GM19023 (cell line): ENCODE measurements around the gene RAP1GDS1.
A peak's percentile ranks its signal among the peaks of the same experiment; 100 is the strongest.

Experiments
- ATAC-seq: cut with Tn5 transposase; IDR thresholded peaks from one replicate; pipeline ENCODE4 v1.9.1; 2021; ENCODE audit warnings: mild to moderate bottlenecking, moderate library complexity; ENCODE audit not compliant: unreplicated experiment

Gene RAP1GDS1

GRCh38 chr4:98260579-98261404 lies at the start of gene RAP1GDS1:
TSS of gene RAP1GDS1 (plus strand) at chr4:98261384. CDS start at chr4:98261566, 182 bp downstream.
- peak; percentile 84 for ATAC-seq

DNA sequence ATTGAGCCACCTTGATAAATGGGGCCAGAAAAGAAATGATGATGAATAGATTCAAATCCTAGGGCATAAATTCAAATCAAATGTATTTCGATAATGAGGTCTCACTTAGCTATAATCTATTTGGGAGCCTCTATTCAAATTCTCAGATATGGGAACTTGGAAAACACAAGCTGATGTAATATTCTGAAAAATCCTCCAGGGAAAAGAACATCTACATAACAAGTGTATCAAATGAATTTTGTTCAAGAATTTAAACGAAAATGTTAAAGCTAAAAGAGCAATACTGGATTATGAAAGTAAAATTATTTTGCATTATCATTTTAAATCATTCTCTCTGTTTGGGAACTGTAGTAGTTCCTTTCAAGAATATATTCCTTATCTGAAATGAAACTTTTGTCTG lies 38.9 kb upstream of the RAP1GDS1 start:
- no peak for ATAC-seq

- no peak for ATAC-seq
These were observed 34.8 kb upstream of the RAP1GDS1 start for GRCh38 chr4:98226396-98226795.

GRCh38 chr4:98230961-98231360 lies 30.2 kb upstream of the RAP1GDS1 start:
- no peak for ATAC-seq

DNA sequence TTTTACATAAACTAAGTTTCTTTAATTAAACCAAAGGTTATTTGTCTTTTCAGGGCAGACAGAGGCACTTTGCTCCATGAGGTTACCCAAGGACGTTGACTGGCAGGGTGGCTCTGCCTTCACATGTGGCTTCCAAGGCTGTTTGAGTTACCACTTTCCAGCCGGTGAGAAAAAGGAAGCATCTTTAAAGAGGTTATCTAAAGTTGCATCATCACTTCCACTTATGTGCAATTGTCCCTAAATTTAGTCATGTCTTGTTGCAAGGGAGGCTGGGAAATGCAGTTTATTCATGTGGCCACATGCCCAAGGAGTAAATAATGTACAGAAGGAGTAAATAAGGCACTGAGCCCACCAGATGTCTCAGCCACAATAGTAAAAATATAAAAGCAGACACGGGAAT lies 29.0 kb upstream of the RAP1GDS1 start:
- ATAC-seq: no peak

GRCh38 chr4:98237204-98237603 lies 24.0 kb upstream of the RAP1GDS1 start:
- no peak for ATAC-seq

DNA sequence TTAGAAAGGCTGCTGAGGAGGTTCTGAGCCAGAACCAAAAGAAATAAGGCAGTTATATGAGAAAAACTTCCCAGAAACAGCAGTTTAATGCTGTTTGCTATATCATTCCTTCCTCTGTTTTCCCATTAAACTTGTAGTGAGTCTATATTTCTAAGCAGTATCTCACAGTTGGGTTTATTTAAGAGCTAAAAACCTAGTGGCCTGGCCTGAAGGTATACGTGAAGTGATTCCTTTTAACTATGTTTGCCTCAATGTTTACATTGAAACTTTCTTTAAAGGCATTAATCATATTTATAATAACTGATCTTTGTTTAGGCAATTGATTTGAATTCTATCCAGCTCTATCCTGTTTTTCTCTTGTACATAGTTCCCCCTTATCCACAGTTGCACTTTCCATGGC lies 19.1 kb upstream of the RAP1GDS1 start:
- ATAC-seq: no peak

- no peak for ATAC-seq
These were observed 18.6 kb upstream of the RAP1GDS1 start for GRCh38 chr4:98242538-98242937.

GRCh38 chr4:98245226-98245625 lies 16.0 kb upstream of the RAP1GDS1 start:
- ATAC-seq: no peak

GRCh38 chr4:98248934-98249333 lies 12.2 kb upstream of the RAP1GDS1 start:
- ATAC-seq: no peak

GRCh38 chr4:98249831-98250230 lies 11.4 kb upstream of the RAP1GDS1 start:
- ATAC-seq: no peak

DNA sequence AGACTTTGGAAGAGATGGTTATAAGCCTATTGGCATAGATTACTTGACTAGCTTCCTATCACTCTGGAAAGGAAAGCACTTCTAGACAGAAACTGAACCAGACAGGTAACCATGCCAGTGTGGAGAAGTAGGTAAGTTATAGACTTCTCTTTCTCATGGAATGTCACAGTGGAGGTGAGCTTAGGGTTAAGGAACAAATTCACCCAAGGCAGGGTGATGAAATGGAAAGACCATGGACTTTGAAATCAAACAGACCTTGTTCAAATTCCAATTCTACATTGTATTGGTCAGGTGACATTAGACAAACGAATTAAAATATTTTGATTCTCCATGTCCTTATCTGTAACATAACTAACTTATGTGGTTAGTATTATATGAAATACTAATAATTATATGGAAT lies 7.7 kb upstream of the RAP1GDS1 start:
- no peak for ATAC-seq

GRCh38 chr4:98260047-98260578 lies 1.1 kb upstream of the RAP1GDS1 start:
- ATAC-seq: peak; percentile 19

GRCh38 chr4:98261405-98262291 lies 464 bp downstream of the RAP1GDS1 start:
- ATAC-seq: peak; percentile 15

GRCh38 chr4:98262431-98262830 lies 1.2 kb downstream of the RAP1GDS1 start:
- no peak for ATAC-seq

DNA sequence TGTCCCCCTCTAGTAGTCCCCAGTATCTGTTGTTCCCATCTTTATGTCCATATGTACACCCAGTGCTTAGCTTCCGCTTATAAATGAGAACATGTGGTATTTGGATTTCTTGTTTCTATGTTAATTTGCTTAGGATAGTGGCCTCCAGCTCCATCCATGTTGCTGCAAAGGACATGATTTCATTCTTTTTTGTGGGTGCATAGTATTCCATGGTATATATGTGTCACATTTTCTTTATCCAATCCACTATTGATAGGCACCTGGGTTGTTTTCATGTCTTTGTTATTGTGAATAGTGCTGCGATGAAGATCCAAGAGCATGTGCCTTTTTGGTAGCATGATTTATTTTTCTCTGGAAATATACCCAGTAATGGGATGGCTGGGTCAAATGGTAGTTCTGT lies 6.3 kb downstream of the RAP1GDS1 start:
- no peak for ATAC-seq

GRCh38 chr4:98275145-98275544 lies 14.0 kb downstream of the RAP1GDS1 start:
- ATAC-seq: no peak

DNA sequence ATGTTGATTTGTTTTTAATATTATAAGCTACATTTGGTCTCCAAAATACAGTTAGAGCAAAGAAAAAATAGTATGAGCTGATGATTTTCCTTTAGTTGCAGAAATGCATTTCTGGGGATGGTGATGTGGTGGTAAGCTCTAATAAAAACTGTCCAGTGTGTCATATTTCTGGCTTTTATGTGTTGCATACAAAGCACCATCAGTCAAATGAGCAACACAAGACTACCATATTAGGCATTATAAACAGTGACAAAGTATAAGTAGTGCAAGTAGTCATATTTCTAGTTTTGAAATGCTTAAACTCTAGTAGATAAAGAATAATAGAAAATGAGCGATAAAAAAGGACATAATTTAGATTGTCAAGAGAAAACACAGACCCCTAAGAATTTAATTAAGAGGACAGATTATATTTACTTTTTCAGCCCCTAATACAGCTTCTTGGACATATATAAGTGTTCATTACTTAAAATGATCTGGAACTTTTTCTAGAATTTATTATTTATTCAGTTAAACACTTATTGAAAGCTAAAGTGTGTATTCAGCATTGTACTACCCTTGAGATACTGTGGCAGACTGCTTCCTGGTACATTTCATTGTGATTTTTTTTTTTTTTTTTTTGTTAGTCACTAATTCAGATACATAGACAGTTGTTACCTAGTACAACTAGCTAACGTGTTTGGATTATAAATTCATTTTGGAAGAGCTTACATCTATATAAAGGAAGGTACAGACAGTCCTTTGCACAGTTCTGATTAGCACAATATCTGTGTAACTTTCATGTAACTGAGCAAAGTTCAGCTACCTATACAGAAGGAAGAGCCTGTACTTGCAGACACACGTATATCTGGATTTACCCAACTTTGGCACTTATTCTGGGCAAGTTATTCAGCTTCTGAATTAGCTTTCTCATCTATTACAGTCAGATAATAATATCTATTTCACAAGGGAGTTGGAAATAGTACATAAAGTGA lies 22.3 kb downstream of the RAP1GDS1 start:
- no peak for ATAC-seq

- no peak for ATAC-seq
These were observed 23.5 kb downstream of the RAP1GDS1 start for GRCh38 chr4:98284640-98285046.

DNA sequence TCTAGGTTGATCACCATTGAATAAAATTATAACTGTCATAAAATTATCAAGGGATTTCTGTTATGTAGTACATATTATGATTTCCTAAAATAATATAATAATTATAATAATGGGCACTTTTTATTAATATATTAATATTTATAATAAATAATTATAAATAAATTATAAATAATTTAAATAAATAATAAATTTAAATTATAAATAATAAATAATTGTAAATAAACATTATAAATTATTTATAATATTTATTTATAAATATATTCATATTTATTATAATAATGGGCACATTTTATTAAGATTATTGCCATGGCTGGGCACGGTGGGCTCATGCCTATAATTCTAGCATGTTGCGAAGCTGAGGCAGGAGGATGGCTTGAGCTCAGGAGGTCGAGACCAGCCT lies 24.5 kb downstream of the RAP1GDS1 start:
- ATAC-seq: no peak
